ENCODE results near the gene BMP5.

- TF ChIP-seq YY1 (IDR thresholded peaks at IDR 0.05; ENCODE audit: insufficient read depth, insufficient read length) (no peak), ZNF274 (IDR thresholded peaks at IDR 0.05; ENCODE audit: low read depth, low read length) (no peak)
These were observed 1.1 kb downstream of the BMP5 start for GRCh38 chr6:55874316-55874715.

All from NT2/D1 (cell line).